Measurements from ENCODE around the gene MDK.
A peak's percentile ranks its signal among the peaks of the same experiment; 100 is the strongest.
"Not testable (repeated sequence)": the region's sequence is repeated elsewhere in the genome, so short reads cannot be mapped to it uniquely, and the experiment has no call there.

MDK gene

DNA sequence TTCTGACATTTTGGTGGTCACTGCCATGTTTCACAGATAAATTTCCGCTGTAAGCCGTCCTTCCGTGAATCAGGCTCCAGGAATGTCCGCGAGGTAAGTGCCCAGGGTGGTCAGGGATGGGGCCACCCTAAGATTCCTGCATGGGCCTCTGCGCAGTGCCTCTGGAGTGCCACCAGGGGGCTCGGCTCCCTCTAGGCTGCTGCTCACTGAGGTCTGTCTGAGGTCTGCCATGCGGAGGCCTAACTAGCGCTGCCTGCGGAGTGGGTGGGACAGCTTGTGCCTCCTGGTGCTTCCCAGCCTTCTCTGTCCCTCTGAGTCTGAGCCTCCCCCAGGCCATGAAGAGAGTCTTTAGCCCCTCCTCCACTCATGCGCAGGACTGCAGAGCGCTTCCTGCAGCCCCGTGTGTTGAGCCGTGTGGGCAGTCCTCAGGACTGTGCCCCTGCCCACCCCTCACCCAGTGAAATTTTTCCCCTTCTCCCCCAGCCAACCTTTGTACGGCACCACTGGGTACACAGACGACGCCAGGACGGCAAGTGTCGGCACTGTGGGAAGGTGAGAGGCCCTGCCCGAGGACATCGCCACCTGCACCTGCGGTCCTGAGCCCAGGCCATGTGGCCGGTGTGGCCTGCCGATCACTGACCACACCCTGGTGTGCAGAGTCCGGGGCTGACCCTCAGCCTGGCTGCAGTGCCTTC lies 11.9 kb upstream of the MDK start:
- TF ChIP-seq, protein P1, sequence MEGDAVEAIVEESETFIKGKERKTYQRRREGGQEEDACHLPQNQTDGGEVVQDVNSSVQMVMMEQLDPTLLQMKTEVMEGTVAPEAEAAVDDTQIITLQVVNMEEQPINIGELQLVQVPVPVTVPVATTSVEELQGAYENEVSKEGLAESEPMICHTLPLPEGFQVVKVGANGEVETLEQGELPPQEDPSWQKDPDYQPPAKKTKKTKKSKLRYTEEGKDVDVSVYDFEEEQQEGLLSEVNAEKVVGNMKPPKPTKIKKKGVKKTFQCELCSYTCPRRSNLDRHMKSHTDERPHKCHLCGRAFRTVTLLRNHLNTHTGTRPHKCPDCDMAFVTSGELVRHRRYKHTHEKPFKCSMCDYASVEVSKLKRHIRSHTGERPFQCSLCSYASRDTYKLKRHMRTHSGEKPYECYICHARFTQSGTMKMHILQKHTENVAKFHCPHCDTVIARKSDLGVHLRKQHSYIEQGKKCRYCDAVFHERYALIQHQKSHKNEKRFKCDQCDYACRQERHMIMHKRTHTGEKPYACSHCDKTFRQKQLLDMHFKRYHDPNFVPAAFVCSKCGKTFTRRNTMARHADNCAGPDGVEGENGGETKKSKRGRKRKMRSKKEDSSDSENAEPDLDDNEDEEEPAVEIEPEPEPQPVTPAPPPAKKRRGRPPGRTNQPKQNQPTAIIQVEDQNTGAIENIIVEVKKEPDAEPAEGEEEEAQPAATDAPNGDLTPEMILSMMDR (conservative IDR thresholded peaks at IDR 0.05) = peak; percentile 84
- H3K27ac ChIP-seq = no peak overlapping the region

- TF ChIP-seq, protein P1 (conservative IDR thresholded peaks at IDR 0.05) = no peak
- no peak overlapping the region for H3K27ac ChIP-seq
Measured at GRCh38 chr11:46370253-46370652, 11.2 kb upstream of the MDK start.

GRCh38 chr11:46371262-46371661 lies 10.2 kb upstream of the MDK start:
- H3K27ac ChIP-seq = not testable (repeated sequence)

- no peak overlapping the region for H3K27ac ChIP-seq
Measured at GRCh38 chr11:46372086-46372485, 9.4 kb upstream of the MDK start.

GRCh38 chr11:46372501-46372900 lies 9.0 kb upstream of the MDK start:
- not testable (repeated sequence) for H3K27ac ChIP-seq

More at GRCh38 chr11:46372086-46372485, 9.4 kb upstream of the MDK start:
- TF ChIP-seq, protein P1 (conservative IDR thresholded peaks at IDR 0.05) = no peak

GRCh38 chr11:46373787-46374740 lies 7.4 kb upstream of the MDK start:
- TF ChIP-seq, protein P1 (conservative IDR thresholded peaks at IDR 0.05) = no peak
- no peak overlapping the region for H3K27ac ChIP-seq

GRCh38 chr11:46374815-46375214 lies 6.7 kb upstream of the MDK start:
- TF ChIP-seq, protein P1 (conservative IDR thresholded peaks at IDR 0.05) = no peak
- H3K27ac ChIP-seq = no peak overlapping the region

GRCh38 chr11:46375392-46376101 lies 5.9 kb upstream of the MDK start:
- no peak overlapping the region for H3K27ac ChIP-seq
- TF ChIP-seq, protein P1 (conservative IDR thresholded peaks at IDR 0.05) = no peak

Measured in VCaP (cell line).